Upper lobe of left lung (tissue), 4 donors: Measurements from ENCODE around the gene COBL.

Experiments
- EP300 ChIP-seq, 4 donors: sonication (generic); formaldehyde crosslinking; IDR thresholded peaks; one replicate each; pipeline ENCODE4 v1.5.1; 2017; ENCODE audit warnings: antibody characterized with exemption in 4 of 4, control low read depth in 2 of 4
- POLR2A ChIP-seq, 4 donors: fragments of 450-650 bp; IDR thresholded peaks; one replicate each; pipeline ENCODE4 v1.5.1; 2016 to 2017; ENCODE audit warnings: antibody characterized with exemption in 4 of 4, mild to moderate bottlenecking in 2 of 4
- TF ChIP-seq, protein P1 (sequence below), 6 experiments: fragments of 450-650 bp in 4 of 6; fragments of 200-600 bp in 2 of 6; sonication (generic) in 2 of 6; IDR thresholded peaks; one replicate each; pipeline ENCODE4 v1.5.1; 2016 to 2019; ENCODE audit warnings: antibody characterized with exemption in 6 of 6

DNA sequence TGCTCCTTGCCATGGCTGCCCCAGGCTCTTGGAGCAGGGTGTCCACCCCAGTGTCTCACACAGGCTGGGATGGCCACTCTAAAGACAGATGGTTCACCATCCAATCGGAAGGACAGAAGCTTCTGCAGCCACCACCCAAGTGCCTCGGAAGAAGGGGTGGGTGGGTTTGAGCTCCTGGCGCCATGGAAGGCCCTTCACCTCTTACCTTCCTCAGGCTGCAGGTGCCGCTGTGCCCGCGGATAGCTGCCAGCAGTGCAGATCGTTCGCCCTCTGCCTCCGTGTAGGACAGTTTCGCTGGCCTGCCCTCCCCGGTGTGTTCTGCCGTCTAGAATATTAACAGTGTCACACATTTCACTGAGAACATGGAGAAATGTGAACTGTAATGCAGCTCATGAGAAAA is 290.3 kb downstream of the COBL start:
- TF ChIP-seq, protein P1, sequence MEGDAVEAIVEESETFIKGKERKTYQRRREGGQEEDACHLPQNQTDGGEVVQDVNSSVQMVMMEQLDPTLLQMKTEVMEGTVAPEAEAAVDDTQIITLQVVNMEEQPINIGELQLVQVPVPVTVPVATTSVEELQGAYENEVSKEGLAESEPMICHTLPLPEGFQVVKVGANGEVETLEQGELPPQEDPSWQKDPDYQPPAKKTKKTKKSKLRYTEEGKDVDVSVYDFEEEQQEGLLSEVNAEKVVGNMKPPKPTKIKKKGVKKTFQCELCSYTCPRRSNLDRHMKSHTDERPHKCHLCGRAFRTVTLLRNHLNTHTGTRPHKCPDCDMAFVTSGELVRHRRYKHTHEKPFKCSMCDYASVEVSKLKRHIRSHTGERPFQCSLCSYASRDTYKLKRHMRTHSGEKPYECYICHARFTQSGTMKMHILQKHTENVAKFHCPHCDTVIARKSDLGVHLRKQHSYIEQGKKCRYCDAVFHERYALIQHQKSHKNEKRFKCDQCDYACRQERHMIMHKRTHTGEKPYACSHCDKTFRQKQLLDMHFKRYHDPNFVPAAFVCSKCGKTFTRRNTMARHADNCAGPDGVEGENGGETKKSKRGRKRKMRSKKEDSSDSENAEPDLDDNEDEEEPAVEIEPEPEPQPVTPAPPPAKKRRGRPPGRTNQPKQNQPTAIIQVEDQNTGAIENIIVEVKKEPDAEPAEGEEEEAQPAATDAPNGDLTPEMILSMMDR (IDR thresholded peaks at IDR 0.05): no peak
- TF ChIP-seq POLR2A (IDR thresholded peaks at IDR 0.05) (no peak), EP300 (IDR thresholded peaks at IDR 0.05) (no peak)
